ENCODE data around the gene ZNF423.

The ZNF423 gene

GRCh38 chr16:49593424-49594040 lies 262.4 kb downstream of the ZNF423 start:
- no peak for DNase-seq

- no peak for DNase-seq
Observed at GRCh38 chr16:49592546-49593423, 263.1 kb downstream of the ZNF423 start.

- DNase-seq: no peak
Observed at GRCh38 chr16:49590166-49590871, 265.6 kb downstream of the ZNF423 start.

GRCh38 chr16:49589544-49590031 lies 266.3 kb downstream of the ZNF423 start:
- DNase-seq: no peak

- no peak for DNase-seq
Observed at GRCh38 chr16:49588729-49589384, 267.1 kb downstream of the ZNF423 start.

GRCh38 chr16:49588026-49588425 lies 267.9 kb downstream of the ZNF423 start:
- DNase-seq: no peak

- DNase-seq: no peak
Observed at GRCh38 chr16:49587511-49587910, 268.4 kb downstream of the ZNF423 start.

GRCh38 chr16:49586466-49587450 lies 269.2 kb downstream of the ZNF423 start:
- no peak for DNase-seq

GRCh38 chr16:49585143-49585832 lies 270.6 kb downstream of the ZNF423 start:
- DNase-seq: no peak

- no peak for DNase-seq
Observed at GRCh38 chr16:49583911-49584310, 272.0 kb downstream of the ZNF423 start.

- DNase-seq: no peak
Observed at GRCh38 chr16:49581630-49582298, 274.1 kb downstream of the ZNF423 start.

GRCh38 chr16:49580751-49581303 lies 275.1 kb downstream of the ZNF423 start:
- no peak for DNase-seq

- DNase-seq: no peak
Observed at GRCh38 chr16:49578435-49579024, 277.4 kb downstream of the ZNF423 start.

- no peak for DNase-seq
Observed at GRCh38 chr16:49578018-49578417, 277.9 kb downstream of the ZNF423 start.

- no peak for DNase-seq
Observed at GRCh38 chr16:49576941-49577340, 279.0 kb downstream of the ZNF423 start.

GRCh38 chr16:49576173-49576494 lies 279.8 kb downstream of the ZNF423 start:
- no peak for DNase-seq

GRCh38 chr16:49575346-49576172 lies 280.4 kb downstream of the ZNF423 start:
- DNase-seq: no peak

GRCh38 chr16:49574826-49575225 lies 281.1 kb downstream of the ZNF423 start:
- no peak for DNase-seq

GRCh38 chr16:49567950-49568349 lies 288.0 kb downstream of the ZNF423 start:
- no peak for DNase-seq

Measured in DMS79 (cell line).